Activated CD8-positive, alpha-beta memory T cell treated with anti-CD3 and anti-CD28 coated beads, Interleukin-2, amount 50 U/mL, for 48 hours (primary cell): ENCODE measurements around the gene NEMP2.

Experiments used
- DNase-seq: peaks from one replicate; pipeline ENCODE4 v3.0.0-alpha.2; 2020

NEMP2 gene

GRCh38 chr2:190534310-190535120, at the start of gene NEMP2:
Gene NEMP2, minus strand, starts transcription at chr2:190534722. Its CDS starts 67 bp downstream, at chr2:190534655.
- DNase-seq = peak; percentile 92

GRCh38 chr2:190583507-190584337, 49.2 kb upstream of the NEMP2 start:
- no peak for DNase-seq

GRCh38 chr2:190582736-190583506, 48.4 kb upstream of the NEMP2 start:
- DNase-seq = no peak

GRCh38 chr2:190582019-190582418, 47.5 kb upstream of the NEMP2 start:
- no peak for DNase-seq

GRCh38 chr2:190579915-190580846, 45.7 kb upstream of the NEMP2 start:
- no peak for DNase-seq

GRCh38 chr2:190579058-190579410, 44.5 kb upstream of the NEMP2 start:
- DNase-seq = no peak

GRCh38 chr2:190578158-190579057, 43.9 kb upstream of the NEMP2 start:
- no peak for DNase-seq

- no peak for DNase-seq
These were observed 42.1 kb upstream of the NEMP2 start for GRCh38 chr2:190576573-190576972.

- no peak for DNase-seq
These were observed 40.7 kb upstream of the NEMP2 start for GRCh38 chr2:190575263-190575662.

GRCh38 chr2:190574169-190574568, 39.6 kb upstream of the NEMP2 start:
- DNase-seq = no peak

- DNase-seq = no peak
These were observed 37.7 kb upstream of the NEMP2 start for GRCh38 chr2:190572246-190572645.

- no peak for DNase-seq
These were observed 37.2 kb upstream of the NEMP2 start for GRCh38 chr2:190571686-190572085.

GRCh38 chr2:190570871-190571270, 36.3 kb upstream of the NEMP2 start:
- DNase-seq = no peak

GRCh38 chr2:190569994-190570755, 35.7 kb upstream of the NEMP2 start:
- no peak for DNase-seq

GRCh38 chr2:190564838-190565237, 30.3 kb upstream of the NEMP2 start:
- DNase-seq = no peak

GRCh38 chr2:190563646-190564045, 29.1 kb upstream of the NEMP2 start:
- no peak for DNase-seq

GRCh38 chr2:190563109-190563508, 28.6 kb upstream of the NEMP2 start:
- no peak for DNase-seq

- no peak for DNase-seq
These were observed 27.6 kb upstream of the NEMP2 start for GRCh38 chr2:190562121-190562520.

- DNase-seq = no peak
These were observed 26.6 kb upstream of the NEMP2 start for GRCh38 chr2:190561094-190561493.

- no peak for DNase-seq
These were observed 20.0 kb upstream of the NEMP2 start for GRCh38 chr2:190554357-190555006.
